ENCODE measurements around the gene PBX2. TPM values are rescaled to one million over a fixed set of nuclear protein-coding genes. Genes with fewer than 3 reads are reported as not detected.

The PBX2 gene
- total RNA-seq, 4 donors from 2014 or later, result 27.7 to 65.3 (median 34.6) TPM

GRCh38 chr6:32167761-32168262 is 22.2 kb downstream of the PBX2 start:
- ATAC-seq (ENCODE audit: low FRiP score) (no peak), DNase-seq (ENCODE audit: low spot score) (no peak)
- TF ChIP-seq CTCF (IDR thresholded peaks at IDR 0.05), result no peak

GRCh38 chr6:32167154-32167760 is 22.7 kb downstream of the PBX2 start:
- ATAC-seq (ENCODE audit: low FRiP score), result no peak
- DNase-seq (ENCODE audit: low spot score), result no peak
- no peak for TF ChIP-seq CTCF (IDR thresholded peaks at IDR 0.05)

GRCh38 chr6:32166411-32167061 is 23.5 kb downstream of the PBX2 start:
- no peak for TF ChIP-seq CTCF (IDR thresholded peaks at IDR 0.05)
- DNase-seq (ENCODE audit: low spot score), result no peak
- ATAC-seq (ENCODE audit: low FRiP score), result no peak

DNA sequence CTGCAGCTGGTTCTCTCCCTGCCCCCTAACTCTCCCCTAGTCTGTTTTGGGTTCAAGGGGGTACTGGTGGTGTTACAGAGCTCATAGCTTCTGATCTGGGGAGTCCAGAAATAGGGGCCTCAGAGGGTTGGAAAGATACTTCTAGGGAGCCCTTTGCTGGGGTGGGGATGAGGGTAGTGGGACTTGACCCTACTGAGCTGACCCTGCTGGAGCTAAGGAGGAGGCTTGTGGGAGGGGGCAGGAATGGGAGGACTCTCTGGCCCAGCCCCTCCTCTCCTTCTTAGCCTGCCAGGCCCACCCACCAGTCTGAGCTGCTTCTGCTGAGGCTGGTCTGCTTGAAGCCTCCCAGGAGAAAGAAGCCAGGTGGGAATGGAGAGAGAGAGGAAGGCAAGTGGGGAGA is 25.7 kb downstream of the PBX2 start, which contains the start of gene EGFL8:
TSS of gene EGFL8 (plus strand) at position 301 of the 400 bp plus-strand sequence. CDS start 1,571 bp downstream, outside the sequence.
- ATAC-seq (ENCODE audit: low FRiP score), result no peak
- no peak for TF ChIP-seq CTCF (IDR thresholded peaks at IDR 0.05)
- no peak for DNase-seq (ENCODE audit: low spot score)

DNA sequence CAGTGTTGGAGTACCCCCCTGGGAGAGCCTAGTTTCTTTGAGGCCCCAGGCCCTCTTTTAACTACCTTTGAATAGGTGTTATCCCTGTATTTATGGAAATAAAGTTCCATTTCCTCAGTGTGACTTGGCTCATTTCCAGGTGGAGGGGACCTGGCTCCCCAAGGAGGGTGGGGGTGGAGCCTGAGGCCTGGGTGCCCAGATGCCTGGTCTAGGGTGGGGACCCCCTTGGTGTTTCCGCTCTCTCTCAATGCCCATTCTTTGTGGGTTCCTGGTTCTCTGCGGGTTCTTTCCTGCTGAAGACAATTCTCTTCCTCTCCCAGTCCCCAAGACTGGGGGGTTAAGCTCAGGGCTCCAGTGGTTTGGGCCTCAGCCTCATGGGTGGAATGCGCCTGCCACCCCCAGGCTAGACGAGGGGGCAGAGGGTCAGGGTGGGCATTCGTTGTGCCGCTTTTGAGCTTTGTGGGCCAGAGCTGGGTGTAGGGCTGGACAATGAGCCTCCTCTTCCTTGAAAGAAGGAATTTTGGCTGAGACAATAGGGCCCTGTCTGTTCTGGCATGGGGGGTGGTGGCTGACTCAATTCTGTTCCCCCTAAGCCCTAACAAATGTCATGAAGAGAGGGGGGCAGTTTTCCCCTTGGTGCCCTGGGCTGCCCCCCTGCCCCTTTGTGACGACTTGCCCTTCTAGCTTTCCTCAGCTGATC is 26.3 kb downstream of the PBX2 start:
- DNase-seq (ENCODE audit: low spot score), result no peak
- no peak for ATAC-seq (ENCODE audit: low FRiP score)
- no peak for TF ChIP-seq CTCF (IDR thresholded peaks at IDR 0.05)

- no peak for ATAC-seq (ENCODE audit: low FRiP score)
These were observed 31.9 kb downstream of the PBX2 start for GRCh38 chr6:32158052-32158451.

More at GRCh38 chr6:32158052-32158451, 31.9 kb downstream of the PBX2 start:
- DNase-seq (ENCODE audit: low spot score), result no peak
- TF ChIP-seq CTCF (IDR thresholded peaks at IDR 0.05), result no peak
